Kidney epithelial cell (primary cell): ENCODE data around the gene MED13L. TPM values are rescaled to one million over a fixed set of nuclear protein-coding genes. Genes with fewer than 3 reads are reported as not detected.

Source experiments
- DNase-seq: peaks from one replicate; pipeline ENCODE4 v3.0.0-alpha.2; 2010; ENCODE audit warnings: low read depth
- H3K27me3 ChIP-seq: 2 replicates; pipeline ENCODE4 v1.6.0; 2011; ENCODE audit warnings: low read length; ENCODE audit not compliant: control insufficient read depth, insufficient read depth
- H3K36me3 ChIP-seq: 2 replicates; pipeline ENCODE4 v1.5.1; 2011; ENCODE audit warnings: low read length; ENCODE audit not compliant: control insufficient read depth, insufficient read depth
- H3K4me3 ChIP-seq: 2 replicates; pipeline ENCODE4 v1.5.1; 2011; ENCODE audit warnings: low read depth, mild to moderate bottlenecking, control low read depth, low read length
- total RNA-seq: library from RNA; depleted of rRNA; stranded (reverse); fragments of >200 nt; gene quantifications from 2 replicates; pipeline ENCODE4 v1.2.3, GENCODE V29; 2015
- TF ChIP-seq, protein P1 (sequence below): IDR thresholded peaks from 2 replicates; pipeline ENCODE4 v1.5.1; 2011; ENCODE audit warnings: mild to moderate bottlenecking, moderate library complexity, low read length, control low read depth, inconsistent platforms; ENCODE audit not compliant: insufficient read depth, poor library complexity, severe bottlenecking

MED13L gene
- total RNA-seq, 1 donor from 2014 or later, result 45.9 TPM

DNA sequence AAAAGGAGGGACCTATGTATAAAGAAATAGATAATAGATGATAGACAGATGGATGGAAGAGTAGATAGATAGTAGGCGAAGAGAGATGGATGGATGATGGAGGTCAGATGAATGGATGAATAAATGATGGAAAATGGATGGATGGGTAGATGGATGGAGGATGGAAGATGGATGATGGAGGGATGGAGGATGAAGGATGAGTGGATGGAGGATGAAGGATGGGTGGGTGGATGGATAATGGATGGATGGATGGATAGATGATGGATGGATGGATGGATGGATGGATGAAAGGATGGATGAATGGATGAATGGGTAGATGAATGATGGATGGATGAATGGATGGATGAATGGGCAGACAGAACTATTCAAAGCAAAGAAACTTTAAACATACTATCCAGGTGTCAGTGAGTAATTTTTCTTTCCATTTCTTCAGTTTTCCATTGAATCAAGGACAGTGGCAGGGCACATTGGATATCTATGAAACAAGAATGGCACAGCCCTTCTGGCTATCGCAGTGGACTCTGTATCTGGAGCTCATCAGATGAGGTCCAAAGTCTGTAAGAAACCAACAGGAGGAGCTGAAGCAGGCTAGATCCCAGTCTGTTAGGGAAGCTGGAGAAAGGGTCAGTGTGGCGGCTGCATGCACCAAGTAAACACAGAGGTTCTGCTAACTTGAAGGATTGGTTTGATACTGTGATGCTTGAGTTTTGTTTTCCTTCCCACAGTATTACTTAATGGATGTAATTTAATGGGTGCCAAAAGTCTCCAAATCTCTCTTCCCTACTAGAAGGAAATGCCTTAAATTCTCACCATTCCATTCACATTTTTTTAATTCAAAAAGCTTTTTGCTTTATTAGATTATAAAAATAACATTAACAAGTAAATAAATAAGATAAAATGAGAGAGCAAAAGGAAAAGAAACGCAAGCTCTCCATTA, 18.1 kb upstream of the MED13L start:
- no peaks in the 10 kb centered on the region for H3K36me3 ChIP-seq
- TF ChIP-seq, protein P1, sequence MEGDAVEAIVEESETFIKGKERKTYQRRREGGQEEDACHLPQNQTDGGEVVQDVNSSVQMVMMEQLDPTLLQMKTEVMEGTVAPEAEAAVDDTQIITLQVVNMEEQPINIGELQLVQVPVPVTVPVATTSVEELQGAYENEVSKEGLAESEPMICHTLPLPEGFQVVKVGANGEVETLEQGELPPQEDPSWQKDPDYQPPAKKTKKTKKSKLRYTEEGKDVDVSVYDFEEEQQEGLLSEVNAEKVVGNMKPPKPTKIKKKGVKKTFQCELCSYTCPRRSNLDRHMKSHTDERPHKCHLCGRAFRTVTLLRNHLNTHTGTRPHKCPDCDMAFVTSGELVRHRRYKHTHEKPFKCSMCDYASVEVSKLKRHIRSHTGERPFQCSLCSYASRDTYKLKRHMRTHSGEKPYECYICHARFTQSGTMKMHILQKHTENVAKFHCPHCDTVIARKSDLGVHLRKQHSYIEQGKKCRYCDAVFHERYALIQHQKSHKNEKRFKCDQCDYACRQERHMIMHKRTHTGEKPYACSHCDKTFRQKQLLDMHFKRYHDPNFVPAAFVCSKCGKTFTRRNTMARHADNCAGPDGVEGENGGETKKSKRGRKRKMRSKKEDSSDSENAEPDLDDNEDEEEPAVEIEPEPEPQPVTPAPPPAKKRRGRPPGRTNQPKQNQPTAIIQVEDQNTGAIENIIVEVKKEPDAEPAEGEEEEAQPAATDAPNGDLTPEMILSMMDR, result no peak
- H3K27me3 ChIP-seq, result no peaks in the 10 kb centered on the region
- H3K4me3 ChIP-seq, result no peak overlapping the region
- no peak for DNase-seq

DNA sequence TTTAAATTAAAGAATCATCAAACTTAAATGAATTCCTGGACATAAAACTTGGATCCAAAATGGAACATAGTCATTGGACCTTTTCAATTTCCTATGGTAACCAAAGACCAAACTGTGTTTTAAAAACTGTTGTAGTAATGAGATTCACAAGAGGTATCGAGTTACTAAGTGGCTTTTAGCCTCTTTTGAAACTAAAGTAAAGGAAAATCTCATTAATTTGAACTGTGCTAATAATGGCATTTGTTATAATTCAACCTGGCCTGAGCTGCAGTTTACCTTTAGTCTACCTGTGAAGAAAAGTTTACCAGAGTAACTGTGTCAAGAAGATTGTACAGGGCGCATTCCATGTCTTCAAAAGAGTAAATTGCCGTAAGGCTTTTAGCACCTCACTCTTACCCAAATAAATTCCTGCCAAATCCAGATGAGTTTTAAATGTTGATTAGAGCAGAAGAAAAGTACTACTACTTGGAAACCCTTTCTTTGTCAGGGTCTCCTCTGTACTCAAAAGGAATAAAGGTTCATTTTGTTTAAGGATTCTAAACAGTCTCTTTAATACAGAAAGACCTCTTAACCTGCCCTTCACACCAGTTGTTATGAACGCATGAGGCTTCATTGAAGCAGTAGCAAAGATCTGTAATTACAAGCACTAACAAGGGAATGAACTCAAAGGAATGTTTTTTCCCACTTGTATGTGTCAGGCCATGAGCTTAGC, 17.1 kb upstream of the MED13L start:
- DNase-seq, result no peak
- H3K36me3 ChIP-seq, result no peaks in the 10 kb centered on the region
- no peak overlapping the region for H3K4me3 ChIP-seq
- no peaks in the 10 kb centered on the region for H3K27me3 ChIP-seq
- TF ChIP-seq, protein P1, result no peak

DNA sequence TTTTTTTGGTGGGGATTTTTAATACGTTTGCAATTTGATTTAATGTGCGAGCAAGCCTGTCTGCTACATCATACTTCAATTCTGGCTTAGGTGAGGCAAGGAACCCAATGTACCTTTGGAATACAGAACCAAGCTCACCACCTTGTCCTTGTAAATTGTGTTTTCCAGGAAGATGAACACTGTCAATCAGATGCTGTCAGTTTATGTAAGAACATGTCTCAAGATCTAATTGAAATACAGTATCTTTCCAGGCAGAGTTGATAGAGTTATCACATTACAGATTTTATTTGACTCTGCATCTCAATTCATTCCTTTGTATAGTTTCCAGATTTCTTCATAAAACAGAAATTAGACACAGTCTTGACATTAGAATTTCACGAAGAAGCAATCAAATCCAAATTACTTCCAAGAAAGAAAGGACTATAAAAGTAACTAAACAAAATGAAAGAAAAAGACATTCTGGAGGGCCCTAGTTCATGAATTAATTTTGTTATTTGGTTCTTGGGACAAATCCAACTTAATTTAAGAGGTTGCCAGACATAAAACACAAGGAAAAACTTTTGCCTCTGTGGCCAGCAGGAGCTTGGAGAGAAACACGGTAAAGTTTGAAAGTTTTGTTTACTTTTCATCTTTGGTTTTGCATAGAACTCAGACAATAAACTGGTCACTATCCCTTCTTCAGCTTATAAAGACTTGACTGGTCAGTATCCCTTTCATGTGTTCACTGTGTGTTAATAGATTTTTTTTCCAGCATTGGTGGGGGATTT, 16.4 kb upstream of the MED13L start:
- TF ChIP-seq, protein P1, result no peak
- no peaks in the 10 kb centered on the region for H3K27me3 ChIP-seq
- DNase-seq, result no peak
- H3K36me3 ChIP-seq, result no peaks in the 10 kb centered on the region
- H3K4me3 ChIP-seq, result no peak overlapping the region

DNA sequence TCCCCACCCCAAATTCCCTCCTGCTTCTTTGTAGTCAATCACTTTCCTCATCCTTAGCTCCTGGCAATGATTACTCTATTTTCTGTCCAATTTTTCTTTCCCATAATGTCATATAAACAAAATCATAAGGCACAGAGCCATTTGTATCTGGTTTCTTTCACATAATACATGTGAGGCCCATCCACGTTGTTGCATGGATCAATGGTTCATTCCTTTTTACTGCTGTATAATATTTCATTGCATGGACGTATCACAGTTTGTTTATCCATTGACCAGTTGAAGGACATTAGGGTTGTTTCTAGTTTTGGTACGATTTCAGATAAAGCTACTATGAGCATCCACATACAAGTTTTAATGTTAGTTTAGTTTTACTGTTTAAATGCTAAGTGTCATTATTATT, 13.7 kb upstream of the MED13L start:
- Histone ChIP-seq H3K36me3 (no peaks in the 10 kb centered on the region), H3K4me3 (no peak overlapping the region), H3K27me3 (no peaks in the 10 kb centered on the region)
- no peak for DNase-seq
- TF ChIP-seq, protein P1, result no peak

DNA sequence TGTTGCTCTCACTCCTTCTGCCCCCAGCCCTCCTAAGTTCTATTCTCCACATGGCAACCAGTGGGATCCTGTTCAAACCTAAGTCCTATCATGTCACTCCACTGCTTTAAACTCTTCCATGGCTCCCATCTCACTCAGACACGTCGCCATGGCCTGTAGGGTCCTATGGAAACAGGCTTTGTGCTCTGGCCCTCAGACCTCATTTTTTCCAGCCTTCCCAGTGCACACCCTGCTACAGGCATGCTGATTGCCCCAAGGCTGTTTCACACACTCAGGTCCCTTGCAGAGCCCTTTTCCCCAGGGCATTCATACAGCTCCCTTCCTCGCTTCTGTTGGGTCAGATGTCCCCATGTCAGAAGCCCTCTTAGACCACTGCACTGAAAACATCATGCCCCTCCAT, 11.2 kb upstream of the MED13L start:
- TF ChIP-seq, protein P1, result no peak

More for the DNA sequence above, 11.2 kb upstream of the MED13L start:
- Histone ChIP-seq H3K36me3 (no peaks in the 10 kb centered on the region), H3K4me3 (no peak overlapping the region), H3K27me3 (no peaks in the 10 kb centered on the region)
- DNase-seq, result no peak
